GM12878 (cell line): ENCODE data around the gene SCYGR5.

Experiments used
- ATF7 ChIP-seq: fragments of 450-650 bp; IDR thresholded peaks from 2 replicates; pipeline ENCODE4 v1.6.1; 2016; ENCODE audit warnings: low read depth, mild to moderate bottlenecking
- EGR1 ChIP-seq, 2 experiments: IDR thresholded peaks; 1 replicate in 1 of 2; 2 replicates in 1 of 2; pipeline ENCODE4 v1.6.1; 2011 to 2012; ENCODE audit warnings: low read depth in 2 of 2, low read length in 2 of 2, borderline replicate concordance in 1 of 2, mild to moderate bottlenecking in 1 of 2, moderate library complexity in 1 of 2
- POLR2AphosphoS5 ChIP-seq: IDR thresholded peaks from 2 replicates; pipeline ENCODE4 v1.6.1; 2011; ENCODE audit warnings: mild to moderate bottlenecking, low read length, inconsistent platforms

GRCh38 chr2:227706859-227707258, 40.3 kb downstream of the SCYGR5 start:
- TF ChIP-seq EGR1 (IDR thresholded peaks at IDR 0.05; ENCODE audit: borderline replicate concordance in 1 of 2, low read depth in 2 of 2, low read length in 2 of 2): no peak
- TF ChIP-seq POLR2AphosphoS5: no peak
- no peak for TF ChIP-seq ATF7
